Suprapubic skin (tissue), 3 donors: Measurements from ENCODE around the gene RHOF.

Source experiments
- EP300 ChIP-seq: sonication (generic); formaldehyde crosslinking; IDR thresholded peaks from one replicate; pipeline ENCODE4 v1.6.1; 2017; ENCODE audit warnings: antibody characterized with exemption
- TF ChIP-seq, protein P1 (sequence below), 2 donors: fragments of 200-600 bp in 1 of 2; fragments of 450-650 bp in 1 of 2; sonication (generic) in 1 of 2; IDR thresholded peaks; one replicate each; pipeline ENCODE4 v1.5.1; 2016 to 2019; ENCODE audit warnings: antibody characterized with exemption in 2 of 2, mild to moderate bottlenecking in 1 of 2, moderate library complexity in 1 of 2

GRCh38 chr12:121798787-121799155, 5.3 kb upstream of the RHOF start:
- TF ChIP-seq, protein P1, sequence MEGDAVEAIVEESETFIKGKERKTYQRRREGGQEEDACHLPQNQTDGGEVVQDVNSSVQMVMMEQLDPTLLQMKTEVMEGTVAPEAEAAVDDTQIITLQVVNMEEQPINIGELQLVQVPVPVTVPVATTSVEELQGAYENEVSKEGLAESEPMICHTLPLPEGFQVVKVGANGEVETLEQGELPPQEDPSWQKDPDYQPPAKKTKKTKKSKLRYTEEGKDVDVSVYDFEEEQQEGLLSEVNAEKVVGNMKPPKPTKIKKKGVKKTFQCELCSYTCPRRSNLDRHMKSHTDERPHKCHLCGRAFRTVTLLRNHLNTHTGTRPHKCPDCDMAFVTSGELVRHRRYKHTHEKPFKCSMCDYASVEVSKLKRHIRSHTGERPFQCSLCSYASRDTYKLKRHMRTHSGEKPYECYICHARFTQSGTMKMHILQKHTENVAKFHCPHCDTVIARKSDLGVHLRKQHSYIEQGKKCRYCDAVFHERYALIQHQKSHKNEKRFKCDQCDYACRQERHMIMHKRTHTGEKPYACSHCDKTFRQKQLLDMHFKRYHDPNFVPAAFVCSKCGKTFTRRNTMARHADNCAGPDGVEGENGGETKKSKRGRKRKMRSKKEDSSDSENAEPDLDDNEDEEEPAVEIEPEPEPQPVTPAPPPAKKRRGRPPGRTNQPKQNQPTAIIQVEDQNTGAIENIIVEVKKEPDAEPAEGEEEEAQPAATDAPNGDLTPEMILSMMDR (IDR thresholded peaks at IDR 0.05) = no peak
- no peak for TF ChIP-seq EP300
